GM23338 (cell line): ENCODE measurements around the gene ILF2. TPM values are rescaled to one million over a fixed set of nuclear protein-coding genes. Genes with fewer than 3 reads are reported as not detected.

Source experiments
- ATAC-seq: fragments of 200-7000 bp; cut with Tn5 transposase; 3 replicates; pipeline ENCODE4 v1.9.1; 2020
- DNase-seq: peaks from one replicate; pipeline ENCODE4 v3.0.0-alpha.2; 2015; ENCODE audit warnings: low spot score
- H2AFZ ChIP-seq: fragments of 200-600 bp; sonication (generic); 2 replicates; pipeline ENCODE4 v1.8.0; 2016; ENCODE audit warnings: antibody characterized with exemption, mild to moderate bottlenecking, moderate library complexity
- H3F3A ChIP-seq: fragments of 200-600 bp; sonication (generic); replicated peaks from 2 replicates; pipeline ENCODE4 v1.8.0; 2017; ENCODE audit warnings: antibody characterized with exemption, mixed run types, low read depth
- H3K27ac ChIP-seq: fragments of 200-600 bp; sonication (generic); 2 replicates; pipeline ENCODE4 v1.6.1; 2016; ENCODE audit warnings: low read depth
- H3K27me3 ChIP-seq: fragments of 200-600 bp; sonication (generic); 2 replicates; pipeline ENCODE4 v1.8.0; 2016; ENCODE audit warnings: mild to moderate bottlenecking, mixed run types, moderate library complexity; ENCODE audit not compliant: insufficient read depth
- H3K36me3 ChIP-seq: fragments of 200-600 bp; sonication (generic); 2 replicates; pipeline ENCODE4 v1.8.0; 2016; ENCODE audit warnings: mild to moderate bottlenecking; ENCODE audit not compliant: insufficient read depth
- H3K4me1 ChIP-seq: fragments of 200-600 bp; sonication (generic); 2 replicates; pipeline ENCODE4 v1.8.0; 2016; ENCODE audit warnings: mild to moderate bottlenecking, moderate library complexity; ENCODE audit not compliant: insufficient read depth
- H3K4me2 ChIP-seq: fragments of 200-600 bp; sonication (generic); 2 replicates; pipeline ENCODE4 v1.7.1; 2017; ENCODE audit warnings: mixed run types
- H3K4me3 ChIP-seq: fragments of 200-600 bp; sonication (generic); 2 replicates; pipeline ENCODE4 v1.6.1; 2016; ENCODE audit warnings: mixed run types
- H3K79me2 ChIP-seq: fragments of 200-600 bp; sonication (generic); replicated peaks from 2 replicates; pipeline ENCODE4 v1.8.0; 2017; ENCODE audit warnings: mild to moderate bottlenecking; ENCODE audit not compliant: insufficient read depth
- H3K9me2 ChIP-seq: fragments of 200-600 bp; sonication (generic); 2 replicates; pipeline ENCODE4 v1.8.0; 2017; ENCODE audit not compliant: insufficient read depth
- H4K20me1 ChIP-seq: fragments of 200-600 bp; sonication (generic); replicated peaks from 2 replicates; pipeline ENCODE4 v1.8.0; 2017; ENCODE audit warnings: mild to moderate bottlenecking; ENCODE audit not compliant: insufficient read depth
- H3K27ac Mint-ChIP-seq: 2 replicates; pipeline ENCODE4 v1.8.0; 2020; ENCODE audit warnings: inconsistent platforms, mild to moderate bottlenecking, moderate library complexity, mixed read lengths
- H3K27me3 Mint-ChIP-seq: 3 replicates; pipeline ENCODE4 v1.8.0; 2022; ENCODE audit warnings: low read depth, mild to moderate bottlenecking, moderate library complexity, mixed read lengths, inconsistent platforms; ENCODE audit not compliant: insufficient read depth, poor library complexity
- H3K36me3 Mint-ChIP-seq: 3 replicates; pipeline ENCODE4 v1.8.0; 2021; ENCODE audit warnings: low read depth, mild to moderate bottlenecking, inconsistent platforms, moderate library complexity, mixed read lengths
- H3K4me1 Mint-ChIP-seq: 3 replicates; pipeline ENCODE4 v1.8.0; 2020; ENCODE audit warnings: mild to moderate bottlenecking, inconsistent platforms, mixed read lengths
- H3K4me3 Mint-ChIP-seq: 3 replicates; pipeline ENCODE4 v1.8.0; 2021; ENCODE audit warnings: moderate library complexity, mild to moderate bottlenecking, inconsistent platforms, mixed read lengths
- H3K9me3 Mint-ChIP-seq: 3 replicates; pipeline ENCODE4 v1.8.0; 2020; ENCODE audit warnings: moderate library complexity, mild to moderate bottlenecking, inconsistent platforms, mixed read lengths
- ETS1 ChIP-seq: IDR thresholded peaks from 2 replicates; pipeline ENCODE4 v1.6.1; 2016; ENCODE audit warnings: antibody characterized with exemption
- EZH2 ChIP-seq: fragments of 200-600 bp; sonication (generic); IDR thresholded peaks from one replicate; pipeline ENCODE4 v1.8.0; 2017; ENCODE audit warnings: antibody characterized with exemption, mild to moderate bottlenecking, low read depth; ENCODE audit not compliant: unreplicated experiment
- NANOG ChIP-seq: IDR thresholded peaks from 2 replicates; pipeline ENCODE4 v1.6.1; 2016; ENCODE audit warnings: antibody characterized with exemption, borderline replicate concordance
- POLR2AphosphoS5 ChIP-seq: IDR thresholded peaks from 2 replicates; pipeline ENCODE4 v1.6.1; 2016; ENCODE audit warnings: antibody characterized with exemption, low read depth
- STAT1 ChIP-seq: IDR thresholded peaks from one replicate; pipeline ENCODE4 v1.6.1; 2016; ENCODE audit warnings: antibody characterized with exemption; ENCODE audit not compliant: unreplicated experiment
- ZNF114 ChIP-seq: fragments of 250-450 bp; sonication (Bioruptor Pico); IDR thresholded peaks from 2 replicates; pipeline ENCODE4 v1.5.0; 2020; ENCODE audit warnings: mild to moderate bottlenecking, moderate library complexity
- polyA plus RNA-seq: library from polyadenylated mRNA; unstranded; fragments of >200 nt; fragmentation: Nextera tagmentation; extraction: Ambion mirVana; gene quantifications from 2 replicates; pipeline ENCODE4 v1.2.1, GENCODE V29; 2016
- total RNA-seq: library from RNA; depleted of rRNA; stranded (reverse); fragments of >200 nt; shearing (Covaris generic); gene quantifications from 2 replicates; pipeline ENCODE4 v1.2.3, GENCODE V29; 2014
- TF ChIP-seq, protein P1 (sequence below): fragments of 250-450 bp; sonication (Bioruptor Pico); IDR thresholded peaks from 2 replicates; pipeline ENCODE4 v1.5.0; 2020; ENCODE audit warnings: mild to moderate bottlenecking, moderate library complexity

ILF2 gene
- total and polyA plus RNA-seq, 2 experiments from 2014 or later, result 214 to 337 TPM

DNA sequence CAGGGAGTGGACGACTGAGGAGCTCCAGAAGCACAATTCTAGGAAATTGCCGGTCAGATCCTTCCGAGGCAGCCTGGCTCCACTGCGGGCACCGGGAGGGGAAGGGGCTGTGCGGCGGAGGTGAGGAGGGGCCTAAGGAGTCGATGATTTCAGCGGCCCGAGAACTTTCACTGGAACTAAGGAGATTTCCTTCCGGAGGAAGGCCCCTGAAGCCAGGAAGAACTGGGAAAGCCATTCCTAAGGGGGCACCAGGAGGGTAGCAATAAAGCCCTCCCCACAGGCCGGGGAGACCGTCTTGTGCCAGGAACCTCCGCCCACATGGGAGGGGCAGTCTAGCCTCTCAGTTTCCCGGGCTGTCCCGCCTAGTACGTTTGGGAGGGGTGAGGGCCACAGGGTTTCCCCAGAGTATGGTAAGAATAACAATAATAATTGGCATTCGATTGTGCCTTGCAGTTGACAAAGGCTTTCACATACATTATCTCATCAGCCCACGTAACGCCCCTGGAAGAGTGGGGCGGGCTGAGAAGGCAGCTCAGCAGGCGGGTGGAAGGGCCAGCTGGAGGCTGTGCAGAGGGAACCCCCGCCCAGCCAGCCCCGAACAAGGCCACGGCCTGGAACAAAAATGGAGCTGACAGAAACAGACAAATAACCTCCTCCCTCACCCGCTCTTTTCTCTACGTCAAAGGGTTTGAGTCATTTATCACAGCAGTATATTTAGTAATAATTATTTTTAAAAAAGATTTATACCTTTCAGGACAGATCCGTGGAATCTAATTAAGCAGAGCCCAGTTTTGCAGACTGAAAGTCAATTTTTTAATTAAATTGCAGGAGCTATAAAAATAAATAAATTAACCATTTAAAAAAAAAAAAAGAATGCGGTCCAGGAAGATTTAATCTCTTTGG, 27.5 kb upstream of the ILF2 start:
- Histone ChIP-seq H4K20me1 (no peaks in the 10 kb centered on the region), H3K4me3 (peak overlapping the region; percentile 33; the same call in 1 of the 2 replicates), H3K9me2 (no peaks in the 10 kb centered on the region; the same call in 1 of the 2 replicates), H3K79me2 (no peaks in the 10 kb centered on the region), H3K4me1 (peaks cover 27% of the 10 kb centered on the region), H3F3A (peaks cover 12% of the 10 kb centered on the region), H3K36me3 (no peaks in the 10 kb centered on the region), H3K4me2 (peak overlapping the region; percentile 73), H3K27ac (peak overlapping the region; percentile 95), H3K27me3 (no peaks in the 10 kb centered on the region), H2AFZ (peak overlapping the region; percentile 97)
- DNase-seq, result peak; percentile 66
- H3K27ac Mint-ChIP-seq, result peak overlapping the region; percentile 96
- H3K36me3 Mint-ChIP-seq, result no peaks in the 10 kb centered on the region
- H3K4me3 Mint-ChIP-seq, result peak overlapping the region; percentile 32; the same call in 1 of the 3 replicates
- peaks cover 11% of the 10 kb centered on the region for H3K27me3 Mint-ChIP-seq
- no peaks in the 10 kb centered on the region for H3K9me3 Mint-ChIP-seq
- no peak for TF ChIP-seq STAT1
- TF ChIP-seq ETS1, result no peak
- TF ChIP-seq EZH2, result no peak
- peak; percentile 26; the same call in 1 of the 2 replicates for TF ChIP-seq POLR2AphosphoS5
- no peak for TF ChIP-seq ZNF114 (CRISPR knock-in tag)
- TF ChIP-seq NANOG, result no peak
- TF ChIP-seq, protein P1, sequence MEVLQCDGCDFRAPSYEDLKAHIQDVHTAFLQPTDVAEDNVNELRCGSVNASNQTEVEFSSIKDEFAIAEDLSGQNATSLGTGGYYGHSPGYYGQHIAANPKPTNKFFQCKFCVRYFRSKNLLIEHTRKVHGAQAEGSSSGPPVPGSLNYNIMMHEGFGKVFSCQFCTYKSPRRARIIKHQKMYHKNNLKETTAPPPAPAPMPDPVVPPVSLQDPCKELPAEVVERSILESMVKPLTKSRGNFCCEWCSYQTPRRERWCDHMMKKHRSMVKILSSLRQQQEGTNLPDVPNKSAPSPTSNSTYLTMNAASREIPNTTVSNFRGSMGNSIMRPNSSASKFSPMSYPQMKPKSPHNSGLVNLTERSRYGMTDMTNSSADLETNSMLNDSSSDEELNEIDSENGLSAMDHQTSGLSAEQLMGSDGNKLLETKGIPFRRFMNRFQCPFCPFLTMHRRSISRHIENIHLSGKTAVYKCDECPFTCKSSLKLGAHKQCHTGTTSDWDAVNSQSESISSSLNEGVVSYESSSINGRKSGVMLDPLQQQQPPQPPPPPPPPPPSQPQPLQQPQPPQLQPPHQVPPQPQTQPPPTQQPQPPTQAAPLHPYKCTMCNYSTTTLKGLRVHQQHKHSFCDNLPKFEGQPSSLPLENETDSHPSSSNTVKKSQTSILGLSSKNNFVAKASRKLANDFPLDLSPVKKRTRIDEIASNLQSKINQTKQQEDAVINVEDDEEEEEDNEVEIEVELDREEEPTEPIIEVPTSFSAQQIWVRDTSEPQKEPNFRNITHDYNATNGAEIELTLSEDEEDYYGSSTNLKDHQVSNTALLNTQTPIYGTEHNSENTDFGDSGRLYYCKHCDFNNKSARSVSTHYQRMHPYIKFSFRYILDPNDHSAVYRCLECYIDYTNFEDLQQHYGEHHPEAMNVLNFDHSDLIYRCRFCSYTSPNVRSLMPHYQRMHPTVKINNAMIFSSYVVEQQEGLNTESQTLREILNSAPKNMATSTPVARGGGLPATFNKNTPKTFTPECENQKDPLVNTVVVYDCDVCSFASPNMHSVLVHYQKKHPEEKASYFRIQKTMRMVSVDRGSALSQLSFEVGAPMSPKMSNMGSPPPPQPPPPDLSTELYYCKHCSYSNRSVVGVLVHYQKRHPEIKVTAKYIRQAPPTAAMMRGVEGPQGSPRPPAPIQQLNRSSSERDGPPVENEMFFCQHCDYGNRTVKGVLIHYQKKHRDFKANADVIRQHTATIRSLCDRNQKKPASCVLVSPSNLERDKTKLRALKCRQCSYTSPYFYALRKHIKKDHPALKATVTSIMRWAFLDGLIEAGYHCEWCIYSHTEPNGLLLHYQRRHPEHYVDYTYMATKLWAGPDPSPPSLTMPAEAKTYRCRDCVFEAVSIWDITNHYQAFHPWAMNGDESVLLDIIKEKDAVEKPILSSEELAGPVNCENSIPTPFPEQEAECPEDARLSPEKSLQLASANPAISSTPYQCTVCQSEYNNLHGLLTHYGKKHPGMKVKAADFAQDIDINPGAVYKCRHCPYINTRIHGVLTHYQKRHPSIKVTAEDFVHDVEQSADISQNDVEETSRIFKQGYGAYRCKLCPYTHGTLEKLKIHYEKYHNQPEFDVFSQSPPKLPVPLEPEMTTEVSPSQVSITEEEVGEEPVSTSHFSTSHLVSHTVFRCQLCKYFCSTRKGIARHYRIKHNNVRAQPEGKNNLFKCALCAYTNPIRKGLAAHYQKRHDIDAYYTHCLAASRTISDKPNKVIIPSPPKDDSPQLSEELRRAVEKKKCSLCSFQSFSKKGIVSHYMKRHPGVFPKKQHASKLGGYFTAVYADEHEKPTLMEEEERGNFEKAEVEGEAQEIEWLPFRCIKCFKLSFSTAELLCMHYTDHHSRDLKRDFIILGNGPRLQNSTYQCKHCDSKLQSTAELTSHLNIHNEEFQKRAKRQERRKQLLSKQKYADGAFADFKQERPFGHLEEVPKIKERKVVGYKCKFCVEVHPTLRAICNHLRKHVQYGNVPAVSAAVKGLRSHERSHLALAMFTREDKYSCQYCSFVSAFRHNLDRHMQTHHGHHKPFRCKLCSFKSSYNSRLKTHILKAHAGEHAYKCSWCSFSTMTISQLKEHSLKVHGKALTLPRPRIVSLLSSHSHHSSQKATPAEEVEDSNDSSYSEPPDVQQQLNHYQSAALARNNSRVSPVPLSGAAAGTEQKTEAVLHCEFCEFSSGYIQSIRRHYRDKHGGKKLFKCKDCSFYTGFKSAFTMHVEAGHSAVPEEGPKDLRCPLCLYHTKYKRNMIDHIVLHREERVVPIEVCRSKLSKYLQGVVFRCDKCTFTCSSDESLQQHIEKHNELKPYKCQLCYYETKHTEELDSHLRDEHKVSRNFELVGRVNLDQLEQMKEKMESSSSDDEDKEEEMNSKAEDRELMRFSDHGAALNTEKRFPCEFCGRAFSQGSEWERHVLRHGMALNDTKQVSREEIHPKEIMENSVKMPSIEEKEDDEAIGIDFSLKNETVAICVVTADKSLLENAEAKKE (CRISPR knock-in tag), result no peak
- H3K4me1 Mint-ChIP-seq, result peaks cover 27% of the 10 kb centered on the region
- ATAC-seq, result peak; percentile 75
